Measurements from ENCODE around the gene SPINT1. TPM values are rescaled to one million over a fixed set of nuclear protein-coding genes. Genes with fewer than 3 reads are reported as not detected.

The SPINT1 gene
- total and polyA plus RNA-seq, 2 of the 13 experiments (the other 11 are each of a cell fraction or from before 2014, with no cell fraction given): 0.49 to 2.5 TPM

DNA sequence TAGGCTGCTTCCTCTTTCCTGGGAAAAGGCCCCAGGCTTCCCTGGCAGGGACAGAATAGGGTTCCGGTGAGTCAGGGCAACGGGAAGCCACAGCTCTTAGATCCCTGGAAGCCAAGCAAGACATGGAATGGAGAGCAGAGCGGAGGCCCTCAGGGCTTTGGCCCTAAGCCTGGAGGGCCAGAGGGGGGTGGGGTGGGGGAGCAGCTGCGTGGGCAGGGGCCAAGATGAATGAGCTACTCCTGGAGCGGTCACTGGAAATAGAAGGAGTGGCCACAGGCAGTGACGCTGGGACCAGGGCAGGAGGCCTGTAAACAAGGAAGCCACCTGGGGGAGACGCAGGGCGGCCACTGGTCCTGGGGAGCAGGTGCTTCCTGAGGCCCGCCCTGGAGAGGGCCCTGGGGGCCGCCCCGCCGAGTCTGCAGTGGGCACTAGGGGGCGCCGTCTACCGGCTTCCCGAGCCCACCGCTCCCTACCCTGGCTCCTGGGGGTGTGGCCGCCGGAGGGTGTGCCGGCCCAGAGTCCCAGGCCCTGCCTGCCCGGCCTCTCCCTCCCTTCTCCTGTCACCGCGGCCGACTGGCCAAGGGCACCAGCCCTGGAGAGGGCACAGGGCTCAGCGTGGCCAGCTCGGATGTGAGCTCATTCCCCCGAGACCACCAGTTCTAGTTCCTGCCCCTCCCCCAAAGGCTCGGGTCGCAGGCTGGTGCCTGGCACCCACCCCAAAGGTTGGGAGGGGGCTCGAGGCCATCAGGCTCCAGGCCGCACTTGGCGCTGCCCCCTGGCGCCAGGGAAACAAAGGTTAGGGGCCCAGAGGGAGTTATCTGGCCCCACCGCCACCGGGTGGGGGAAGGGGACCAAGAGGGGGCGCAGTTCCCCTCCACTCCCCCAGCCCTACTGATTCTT is 62.5 kb downstream of the SPINT1 start (continued):
- TF ChIP-seq, protein P1, sequence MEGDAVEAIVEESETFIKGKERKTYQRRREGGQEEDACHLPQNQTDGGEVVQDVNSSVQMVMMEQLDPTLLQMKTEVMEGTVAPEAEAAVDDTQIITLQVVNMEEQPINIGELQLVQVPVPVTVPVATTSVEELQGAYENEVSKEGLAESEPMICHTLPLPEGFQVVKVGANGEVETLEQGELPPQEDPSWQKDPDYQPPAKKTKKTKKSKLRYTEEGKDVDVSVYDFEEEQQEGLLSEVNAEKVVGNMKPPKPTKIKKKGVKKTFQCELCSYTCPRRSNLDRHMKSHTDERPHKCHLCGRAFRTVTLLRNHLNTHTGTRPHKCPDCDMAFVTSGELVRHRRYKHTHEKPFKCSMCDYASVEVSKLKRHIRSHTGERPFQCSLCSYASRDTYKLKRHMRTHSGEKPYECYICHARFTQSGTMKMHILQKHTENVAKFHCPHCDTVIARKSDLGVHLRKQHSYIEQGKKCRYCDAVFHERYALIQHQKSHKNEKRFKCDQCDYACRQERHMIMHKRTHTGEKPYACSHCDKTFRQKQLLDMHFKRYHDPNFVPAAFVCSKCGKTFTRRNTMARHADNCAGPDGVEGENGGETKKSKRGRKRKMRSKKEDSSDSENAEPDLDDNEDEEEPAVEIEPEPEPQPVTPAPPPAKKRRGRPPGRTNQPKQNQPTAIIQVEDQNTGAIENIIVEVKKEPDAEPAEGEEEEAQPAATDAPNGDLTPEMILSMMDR (CRISPR knock-in tag; IDR thresholded peaks at IDR 0.05): peak; percentile 94
- TF ChIP-seq PTBP1 (IDR thresholded peaks at IDR 0.05; ENCODE audit: low read depth, low read length, poor library complexity, severe bottlenecking): no peak
- TF ChIP-seq SMAD9 (CRISPR knock-in tag; IDR thresholded peaks at IDR 0.05): no peak
- TF ChIP-seq FOXK1 (CRISPR knock-in tag; IDR thresholded peaks at IDR 0.05; ENCODE audit: borderline replicate concordance, low read depth): no peak
- no peak for TF ChIP-seq MED8 (CRISPR knock-in tag; IDR thresholded peaks at IDR 0.05; ENCODE audit: insufficient replicate concordance)
- TF ChIP-seq, protein P2, sequence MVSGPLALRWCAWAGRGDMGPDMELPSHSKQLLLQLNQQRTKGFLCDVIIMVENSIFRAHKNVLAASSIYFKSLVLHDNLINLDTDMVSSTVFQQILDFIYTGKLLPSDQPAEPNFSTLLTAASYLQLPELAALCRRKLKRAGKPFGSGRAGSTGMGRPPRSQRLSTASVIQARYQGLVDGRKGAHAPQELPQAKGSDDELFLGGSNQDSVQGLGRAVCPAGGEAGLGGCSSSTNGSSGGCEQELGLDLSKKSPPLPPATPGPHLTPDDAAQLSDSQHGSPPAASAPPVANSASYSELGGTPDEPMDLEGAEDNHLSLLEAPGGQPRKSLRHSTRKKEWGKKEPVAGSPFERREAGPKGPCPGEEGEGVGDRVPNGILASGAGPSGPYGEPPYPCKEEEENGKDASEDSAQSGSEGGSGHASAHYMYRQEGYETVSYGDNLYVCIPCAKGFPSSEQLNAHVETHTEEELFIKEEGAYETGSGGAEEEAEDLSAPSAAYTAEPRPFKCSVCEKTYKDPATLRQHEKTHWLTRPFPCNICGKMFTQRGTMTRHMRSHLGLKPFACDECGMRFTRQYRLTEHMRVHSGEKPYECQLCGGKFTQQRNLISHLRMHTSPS (CRISPR knock-in tag; IDR thresholded peaks at IDR 0.05; ENCODE audit: low read depth): peak; percentile 74; the same call in 1 of the 2 replicates
- TF ChIP-seq PAX8 (CRISPR knock-in tag; IDR thresholded peaks at IDR 0.05; ENCODE audit: borderline replicate concordance): 0 out of 2 replicates have a peak, but pooled peaks have one; percentile 35
- TF ChIP-seq TARDBP (CRISPR knock-in tag; IDR thresholded peaks at IDR 0.05): peak; percentile 52; the same call in 1 of the 2 replicates
- TF ChIP-seq ZNF562 (CRISPR knock-in tag; IDR thresholded peaks at IDR 0.05; ENCODE audit: borderline replicate concordance): no peak
- peak; percentile 79; the same call in 1 of the 2 replicates for TF ChIP-seq ZBTB42 (CRISPR knock-in tag; IDR thresholded peaks at IDR 0.05)
- TF ChIP-seq TBX2 (CRISPR knock-in tag; IDR thresholded peaks at IDR 0.05; ENCODE audit: borderline replicate concordance): peak; percentile 81
- TF ChIP-seq, protein P3, sequence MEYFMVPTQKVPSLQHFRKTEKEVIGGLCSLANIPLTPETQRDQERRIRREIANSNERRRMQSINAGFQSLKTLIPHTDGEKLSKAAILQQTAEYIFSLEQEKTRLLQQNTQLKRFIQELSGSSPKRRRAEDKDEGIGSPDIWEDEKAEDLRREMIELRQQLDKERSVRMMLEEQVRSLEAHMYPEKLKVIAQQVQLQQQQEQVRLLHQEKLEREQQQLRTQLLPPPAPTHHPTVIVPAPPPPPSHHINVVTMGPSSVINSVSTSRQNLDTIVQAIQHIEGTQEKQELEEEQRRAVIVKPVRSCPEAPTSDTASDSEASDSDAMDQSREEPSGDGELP (IDR thresholded peaks at IDR 0.05; ENCODE audit: borderline replicate concordance, low read depth): 0 out of 2 replicates have a peak, but pooled peaks have one; percentile 20
- no peak for TF ChIP-seq NAIF1 (CRISPR knock-in tag; IDR thresholded peaks at IDR 0.05; ENCODE audit: borderline replicate concordance)
- TF ChIP-seq, protein P4, sequence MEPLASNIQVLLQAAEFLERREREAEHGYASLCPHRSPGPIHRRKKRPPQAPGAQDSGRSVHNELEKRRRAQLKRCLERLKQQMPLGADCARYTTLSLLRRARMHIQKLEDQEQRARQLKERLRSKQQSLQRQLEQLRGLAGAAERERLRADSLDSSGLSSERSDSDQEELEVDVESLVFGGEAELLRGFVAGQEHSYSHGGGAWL (CRISPR knock-in tag; IDR thresholded peaks at IDR 0.05): no peak
- TF ChIP-seq ZFP82 (CRISPR knock-in tag; IDR thresholded peaks at IDR 0.05; ENCODE audit: borderline replicate concordance): no peak
- TF ChIP-seq, protein P5, sequence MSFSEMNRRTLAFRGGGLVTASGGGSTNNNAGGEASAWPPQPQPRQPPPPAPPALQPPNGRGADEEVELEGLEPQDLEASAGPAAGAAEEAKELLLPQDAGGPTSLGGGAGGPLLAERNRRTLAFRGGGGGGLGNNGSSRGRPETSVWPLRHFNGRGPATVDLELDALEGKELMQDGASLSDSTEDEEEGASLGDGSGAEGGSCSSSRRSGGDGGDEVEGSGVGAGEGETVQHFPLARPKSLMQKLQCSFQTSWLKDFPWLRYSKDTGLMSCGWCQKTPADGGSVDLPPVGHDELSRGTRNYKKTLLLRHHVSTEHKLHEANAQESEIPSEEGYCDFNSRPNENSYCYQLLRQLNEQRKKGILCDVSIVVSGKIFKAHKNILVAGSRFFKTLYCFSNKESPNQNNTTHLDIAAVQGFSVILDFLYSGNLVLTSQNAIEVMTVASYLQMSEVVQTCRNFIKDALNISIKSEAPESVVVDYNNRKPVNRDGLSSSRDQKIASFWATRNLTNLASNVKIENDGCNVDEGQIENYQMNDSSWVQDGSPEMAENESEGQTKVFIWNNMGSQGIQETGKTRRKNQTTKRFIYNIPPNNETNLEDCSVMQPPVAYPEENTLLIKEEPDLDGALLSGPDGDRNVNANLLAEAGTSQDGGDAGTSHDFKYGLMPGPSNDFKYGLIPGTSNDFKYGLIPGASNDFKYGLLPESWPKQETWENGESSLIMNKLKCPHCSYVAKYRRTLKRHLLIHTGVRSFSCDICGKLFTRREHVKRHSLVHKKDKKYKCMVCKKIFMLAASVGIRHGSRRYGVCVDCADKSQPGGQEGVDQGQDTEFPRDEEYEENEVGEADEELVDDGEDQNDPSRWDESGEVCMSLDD (CRISPR knock-in tag; IDR thresholded peaks at IDR 0.05; ENCODE audit: borderline replicate concordance): no peak
- 0 out of 2 replicates have a peak, but pooled peaks have one; percentile 22 for TF ChIP-seq PITX1 (CRISPR knock-in tag; IDR thresholded peaks at IDR 0.05)
- peak; percentile 76; the same call in 1 of the 2 replicates for TF ChIP-seq ZNF776 (CRISPR knock-in tag; IDR thresholded peaks at IDR 0.05)
- TF ChIP-seq XRCC5 (optimal IDR thresholded peaks at IDR 0.05; ENCODE audit: low read length): peak; percentile 81
- 0 out of 2 replicates have a peak, but pooled peaks have one; percentile 47 for TF ChIP-seq ZSCAN20 (CRISPR knock-in tag; IDR thresholded peaks at IDR 0.05; ENCODE audit: borderline replicate concordance)
